ENCODE data around the gene FAM110A. TPM values are rescaled to one million over a fixed set of nuclear protein-coding genes. Genes with fewer than 3 reads are reported as not detected.
A peak's percentile ranks its signal among the peaks of the same experiment; 100 is the strongest.
"Not testable (repeated sequence)": the region's sequence is repeated elsewhere in the genome, so short reads cannot be mapped to it uniquely, and the experiment has no call there.

The FAM110A gene
- total and polyA plus RNA-seq, 4 experiments from 2014 or later = 8.1 to 21.7 (median 17.6) TPM

GRCh38 chr20:823574-823902 is 10.0 kb upstream of the FAM110A start:
- Mint-ChIP-seq H3K4me3 (no peak overlapping the region), H3K27ac (peak overlapping the region in 1 of 7 donors; percentile 78), H3K27me3 (no peaks in the 10 kb centered on the region), H3K36me3 (no peaks in the 10 kb centered on the region), H3K9me3 (peaks cover 0 to 5% (median 0%) of the 10 kb centered on the region in 8 donors), H3K4me1 (no peaks in the 10 kb centered on the region)
- Histone ChIP-seq H3K4me3 (ENCODE audit: low read length in 2 of 2) (no peak overlapping the region), H3K4me1 (ENCODE audit: insufficient read depth, low read length) (no peaks in the 10 kb centered on the region), H3K27me3 (ENCODE audit: insufficient read depth, low read length) (no peaks in the 10 kb centered on the region), H3K9me3 (ENCODE audit: control insufficient read depth in 1 of 2, low read length in 2 of 2) (no peaks in the 10 kb centered on the region), H3K27ac (ENCODE audit: low read depth, low read length) (no peak overlapping the region), H3K36me3 (ENCODE audit: insufficient read depth, low read length) (no peaks in the 10 kb centered on the region)
- ChIA-PET POLR2A (ENCODE audit: partially characterized antibody) (interaction anchor here (1.0 kb wide), 1 partner anchor 23 kb away, joined by 3 read pairs; no protein-coding TSS in a partner anchor), CTCF (ENCODE audit: partially characterized antibody) (interaction anchor here (2.0 kb wide), 1 partner anchor 132 kb away, joined by 7 read pairs; no protein-coding TSS in a partner anchor)
- no peak for DNase-seq
- intact Hi-C loops (cut with micrococcal nuclease) = no loop called here

- intact Hi-C loops (cut with micrococcal nuclease) = no loop called here
- H3K27ac Mint-ChIP-seq = no peak overlapping the region
- DNase-seq = no peak
- H3K27ac ChIP-seq (ENCODE audit: low read depth, low read length) = no peak overlapping the region
- no peaks in the 10 kb centered on the region for H3K4me1 Mint-ChIP-seq
- H3K4me3 ChIP-seq (ENCODE audit: low read length in 2 of 2) = no peak overlapping the region
- H3K27me3 ChIP-seq (ENCODE audit: insufficient read depth, low read length) = no peaks in the 10 kb centered on the region
- H3K9me3 Mint-ChIP-seq = peaks cover 0 to 5% (median 0%) of the 10 kb centered on the region in 8 donors
- H3K9me3 ChIP-seq (ENCODE audit: control insufficient read depth in 1 of 2, low read length in 2 of 2) = no peaks in the 10 kb centered on the region
- no peaks in the 10 kb centered on the region for H3K36me3 Mint-ChIP-seq
- no peak overlapping the region for H3K4me3 Mint-ChIP-seq
- H3K27me3 Mint-ChIP-seq = no peaks in the 10 kb centered on the region
- H3K36me3 ChIP-seq (ENCODE audit: insufficient read depth, low read length) = no peaks in the 10 kb centered on the region
- H3K4me1 ChIP-seq (ENCODE audit: insufficient read depth, low read length) = no peaks in the 10 kb centered on the region
- POLR2A ChIA-PET (ENCODE audit: partially characterized antibody) = interaction anchor here (1.0 kb wide), 1 partner anchor 22 kb away, joined by 3 read pairs; no protein-coding TSS in a partner anchor
- CTCF ChIA-PET (ENCODE audit: partially characterized antibody) = interaction anchor here (2.0 kb wide), 1 partner anchor 131 kb away, joined by 7 read pairs; no protein-coding TSS in a partner anchor
Measured at GRCh38 chr20:824490-824889, 9.0 kb upstream of the FAM110A start.

- H3K4me3 Mint-ChIP-seq = no peak overlapping the region
- Histone ChIP-seq H3K27me3 (ENCODE audit: insufficient read depth, low read length) (no peaks in the 10 kb centered on the region), H3K4me3 (ENCODE audit: low read length in 2 of 2) (no peak overlapping the region), H3K36me3 (ENCODE audit: insufficient read depth, low read length) (no peaks in the 10 kb centered on the region), H3K4me1 (ENCODE audit: insufficient read depth, low read length) (no peaks in the 10 kb centered on the region), H3K9me3 (ENCODE audit: control insufficient read depth in 1 of 2, low read length in 2 of 2) (no peaks in the 10 kb centered on the region), H3K27ac (ENCODE audit: low read depth, low read length) (no peak overlapping the region)
- peaks cover 0 to 5% (median 0%) of the 10 kb centered on the region in 8 donors for H3K9me3 Mint-ChIP-seq
- no peaks in the 10 kb centered on the region for H3K27me3 Mint-ChIP-seq
- no peak for DNase-seq
- intact Hi-C loops (cut with micrococcal nuclease) = no loop called here
- no peak overlapping the region for H3K27ac Mint-ChIP-seq
- H3K4me1 Mint-ChIP-seq = no peaks in the 10 kb centered on the region
- POLR2A ChIA-PET (ENCODE audit: partially characterized antibody) = no interaction called here
- H3K36me3 Mint-ChIP-seq = no peaks in the 10 kb centered on the region
- CTCF ChIA-PET (ENCODE audit: partially characterized antibody) = interaction anchor here (2.0 kb wide), 1 partner anchor 131 kb away, joined by 7 read pairs; no protein-coding TSS in a partner anchor
Measured at GRCh38 chr20:824916-825315, 8.6 kb upstream of the FAM110A start.

GRCh38 chr20:825710-826421 is 7.6 kb upstream of the FAM110A start:
- H3K4me3 Mint-ChIP-seq = no peak overlapping the region
- CTCF ChIA-PET (ENCODE audit: partially characterized antibody) = interaction anchor here (2.1 kb wide), 1 partner anchor 130 kb away, joined by 10 read pairs; no protein-coding TSS in a partner anchor
- intact Hi-C loops (cut with micrococcal nuclease) = no loop called here

GRCh38 chr20:826695-827323 is 6.7 kb upstream of the FAM110A start:
- no peaks in the 10 kb centered on the region for H3K27me3 Mint-ChIP-seq
- Histone ChIP-seq H3K4me1 (ENCODE audit: insufficient read depth, low read length) (no peaks in the 10 kb centered on the region), H3K36me3 (ENCODE audit: insufficient read depth, low read length) (no peaks in the 10 kb centered on the region), H3K27me3 (ENCODE audit: insufficient read depth, low read length) (no peaks in the 10 kb centered on the region), H3K27ac (ENCODE audit: low read depth, low read length) (no peak overlapping the region), H3K4me3 (ENCODE audit: low read length in 2 of 2) (no peak overlapping the region), H3K9me3 (ENCODE audit: control insufficient read depth in 1 of 2, low read length in 2 of 2) (no peaks in the 10 kb centered on the region)
- H3K27ac Mint-ChIP-seq = no peak overlapping the region
- POLR2A ChIA-PET (ENCODE audit: partially characterized antibody) = interaction anchor here (1.0 kb wide), 1 partner anchor 20 kb away, joined by 3 read pairs; no protein-coding TSS in a partner anchor
- no peak overlapping the region for H3K4me3 Mint-ChIP-seq
- DNase-seq = peak in 1 of 5 donors; percentile 19
- H3K4me1 Mint-ChIP-seq = no peaks in the 10 kb centered on the region
- CTCF ChIA-PET (ENCODE audit: partially characterized antibody) = interaction anchor here (1.4 to 2.1 kb wide), 2 partner anchors 129 to 386 kb away, joined by 4 to 10 read pairs; no protein-coding TSS in a partner anchor
- no peaks in the 10 kb centered on the region for H3K36me3 Mint-ChIP-seq
- intact Hi-C loops (cut with micrococcal nuclease) = no loop called here
- peaks cover 0 to 3% (median 0%) of the 10 kb centered on the region in 8 donors for H3K9me3 Mint-ChIP-seq

More at GRCh38 chr20:825710-826421, 7.6 kb upstream of the FAM110A start:
- H3K27me3 ChIP-seq (ENCODE audit: insufficient read depth, low read length) = no peaks in the 10 kb centered on the region
- Mint-ChIP-seq H3K36me3 (no peaks in the 10 kb centered on the region), H3K9me3 (peaks cover 0 to 3% (median 0%) of the 10 kb centered on the region in 8 donors), H3K27ac (no peak overlapping the region), H3K27me3 (no peaks in the 10 kb centered on the region), H3K4me1 (no peaks in the 10 kb centered on the region)
- peak in 1 of 5 donors; percentile 14 for DNase-seq
- no peaks in the 10 kb centered on the region for H3K9me3 ChIP-seq (ENCODE audit: control insufficient read depth in 1 of 2, low read length in 2 of 2)
- H3K27ac ChIP-seq (ENCODE audit: low read depth, low read length) = no peak overlapping the region
- H3K36me3 ChIP-seq (ENCODE audit: insufficient read depth, low read length) = no peaks in the 10 kb centered on the region
- H3K4me3 ChIP-seq (ENCODE audit: low read length in 2 of 2) = no peak overlapping the region
- POLR2A ChIA-PET (ENCODE audit: partially characterized antibody) = interaction anchor here (1.0 kb wide), 1 partner anchor 21 kb away, joined by 3 read pairs; no protein-coding TSS in a partner anchor
- no peaks in the 10 kb centered on the region for H3K4me1 ChIP-seq (ENCODE audit: insufficient read depth, low read length)

- H3K27me3 Mint-ChIP-seq; H3K27ac ChIP-seq (ENCODE audit: low read depth, low read length); intact Hi-C loops (cut with micrococcal nuclease); H3K36me3 Mint-ChIP-seq; H3K4me3 Mint-ChIP-seq; H3K9me3 Mint-ChIP-seq; H3K27me3 ChIP-seq (ENCODE audit: insufficient read depth, low read length); H3K4me3 ChIP-seq (ENCODE audit: low read length in 2 of 2); H3K4me1 Mint-ChIP-seq; H3K9me3 ChIP-seq (ENCODE audit: control insufficient read depth in 1 of 2, low read length in 2 of 2); H3K4me1 ChIP-seq (ENCODE audit: insufficient read depth, low read length); H3K36me3 ChIP-seq (ENCODE audit: insufficient read depth, low read length); H3K27ac Mint-ChIP-seq: not testable (repeated sequence)
- ChIA-PET POLR2A (ENCODE audit: partially characterized antibody) (interaction anchor here (1.1 kb wide), 1 partner anchor 18 kb away, joined by 3 read pairs; no protein-coding TSS in a partner anchor), CTCF (ENCODE audit: partially characterized antibody) (interaction anchor here (1.4 kb wide), 1 partner anchor 385 kb away, joined by 4 read pairs; no protein-coding TSS in a partner anchor)
- DNase-seq = peak in 1 of 5 donors; percentile 26
Measured at GRCh38 chr20:827981-828380, 5.5 kb upstream of the FAM110A start.

GRCh38 chr20:828987-829386 is 4.5 kb upstream of the FAM110A start:
- H3K27ac ChIP-seq (ENCODE audit: low read depth, low read length) = no peak overlapping the region
- Mint-ChIP-seq H3K9me3 (no peaks in the 10 kb centered on the region), H3K4me3 (no peak overlapping the region), H3K4me1 (peaks cover 3 to 8% (median 4%) of the 10 kb centered on the region in 4 donors), H3K36me3 (peaks cover 0 to 2% of the 10 kb centered on the region in 2 donors), H3K27ac (peak overlapping the region in 2 of 7 donors; percentile 12 to 48), H3K27me3 (no peaks in the 10 kb centered on the region)
- no peaks in the 10 kb centered on the region for H3K36me3 ChIP-seq (ENCODE audit: insufficient read depth, low read length)
- H3K9me3 ChIP-seq (ENCODE audit: control insufficient read depth in 1 of 2, low read length in 2 of 2) = no peaks in the 10 kb centered on the region
- CTCF ChIA-PET (ENCODE audit: partially characterized antibody) = interaction anchor here (1.3 kb wide), 1 partner anchor 128 kb away, joined by 4 read pairs; no protein-coding TSS in a partner anchor
- H3K4me3 ChIP-seq (ENCODE audit: low read length in 2 of 2) = no peak overlapping the region
- H3K4me1 ChIP-seq (ENCODE audit: insufficient read depth, low read length) = no peaks in the 10 kb centered on the region
- POLR2A ChIA-PET (ENCODE audit: partially characterized antibody) = no interaction called here
- no peaks in the 10 kb centered on the region for H3K27me3 ChIP-seq (ENCODE audit: insufficient read depth, low read length)
- no peak for DNase-seq
- intact Hi-C loops (cut with micrococcal nuclease) = no loop called here

Data from CD4-positive, alpha-beta memory T cell (primary cell).